GM19025 (cell line): ENCODE measurements around the gene GSK3B.

Source experiments
- ATAC-seq: cut with Tn5 transposase; IDR thresholded peaks from one replicate; pipeline ENCODE4 v1.9.1; 2021; ENCODE audit warnings: mild to moderate bottlenecking, low read depth, moderate library complexity; ENCODE audit not compliant: unreplicated experiment

GSK3B gene

DNA sequence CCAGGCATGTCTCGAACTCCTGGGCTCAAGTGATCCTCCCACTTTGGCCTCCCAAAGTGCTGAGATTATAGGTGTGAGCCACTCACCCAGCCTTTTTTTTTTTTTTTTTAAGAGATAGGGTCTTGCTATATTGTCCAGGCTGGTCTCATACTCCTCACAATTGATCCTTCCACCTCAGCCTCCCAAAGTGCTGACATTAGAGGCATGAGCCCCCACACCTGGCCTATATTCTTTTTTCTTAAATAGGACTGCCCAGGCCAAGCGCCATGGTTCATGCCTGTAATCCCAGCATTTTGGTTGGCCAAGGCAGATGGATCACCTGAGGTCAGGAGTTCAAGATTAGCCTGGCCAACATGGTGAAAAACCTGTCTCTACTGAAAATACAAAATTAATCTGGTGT is 299.8 kb downstream of the GSK3B start:
- no peak for ATAC-seq

DNA sequence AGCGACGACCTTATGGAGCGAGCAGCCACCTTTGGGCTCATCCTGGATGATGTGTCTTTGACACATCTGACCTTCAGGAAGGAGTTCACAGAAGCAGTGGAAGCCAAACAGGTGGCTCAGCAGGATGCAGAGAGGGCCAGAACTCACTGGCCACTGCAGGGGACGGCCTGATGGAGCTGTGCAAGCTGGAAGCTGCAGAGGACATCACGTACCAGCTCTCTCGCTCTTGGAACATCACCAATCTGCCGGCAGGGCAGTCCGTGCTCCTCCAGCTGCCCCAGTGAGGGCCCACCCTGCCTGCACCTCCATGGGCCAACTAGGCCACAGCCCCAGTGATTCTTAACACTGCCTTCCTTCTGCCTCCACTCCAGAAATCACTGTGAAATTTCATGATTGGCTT is 302.0 kb downstream of the GSK3B start:
- ATAC-seq, result no peak

DNA sequence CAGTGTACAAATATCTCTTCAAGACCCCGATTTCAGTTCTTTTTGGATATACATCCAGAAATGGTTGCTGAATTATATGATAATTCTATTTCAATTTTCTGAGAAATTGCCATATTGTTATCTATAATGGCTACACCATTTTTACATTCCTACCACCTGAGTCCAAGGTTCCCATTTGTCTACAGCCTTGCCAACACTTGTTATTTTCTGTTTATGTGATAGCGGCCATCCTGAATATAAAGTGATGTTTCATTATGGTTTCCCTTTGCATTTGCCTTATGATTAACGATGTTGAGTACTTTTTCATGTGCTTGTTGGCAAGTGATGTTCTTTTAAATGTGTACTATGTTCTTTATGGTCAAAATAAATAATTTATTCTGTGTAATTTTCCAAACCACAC is 303.9 kb downstream of the GSK3B start:
- no peak for ATAC-seq

DNA sequence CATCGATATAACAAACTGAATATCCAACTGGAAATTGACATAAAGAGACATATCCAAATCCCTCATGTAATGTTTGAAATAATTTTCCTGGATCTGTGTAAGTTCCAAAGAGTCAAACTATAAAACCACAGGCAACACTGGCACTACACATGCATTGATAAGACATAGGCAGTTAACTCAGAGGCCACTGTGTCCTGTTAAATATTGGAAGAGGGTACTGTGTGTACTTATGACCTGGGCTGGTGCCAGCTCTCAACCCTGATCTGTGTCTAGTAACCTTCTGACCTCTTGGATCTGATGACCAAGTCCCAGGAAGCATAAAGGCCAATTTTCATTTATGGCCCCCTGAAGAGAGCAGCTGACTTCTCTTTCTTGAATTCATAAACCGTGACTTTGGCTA is 307.8 kb downstream of the GSK3B start:
- ATAC-seq, result no peak

DNA sequence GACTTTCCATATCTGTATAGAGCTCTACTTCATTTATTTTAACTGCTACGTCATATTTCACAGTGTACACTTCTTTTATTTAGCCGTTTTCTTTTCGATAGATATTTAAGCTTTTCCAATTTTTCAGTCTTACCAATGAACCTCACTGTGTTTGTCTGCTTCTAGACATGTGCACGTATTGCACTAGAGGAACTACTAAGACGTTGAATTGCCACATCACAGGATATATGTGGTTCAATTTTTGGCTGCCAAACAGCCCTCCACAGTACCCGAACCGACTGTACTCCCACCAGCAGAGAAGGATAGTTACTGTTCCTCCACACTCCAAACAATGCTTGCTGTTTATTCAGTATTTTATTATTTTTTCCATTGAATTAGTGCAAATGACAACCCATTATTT is 310.4 kb downstream of the GSK3B start:
- no peak for ATAC-seq

DNA sequence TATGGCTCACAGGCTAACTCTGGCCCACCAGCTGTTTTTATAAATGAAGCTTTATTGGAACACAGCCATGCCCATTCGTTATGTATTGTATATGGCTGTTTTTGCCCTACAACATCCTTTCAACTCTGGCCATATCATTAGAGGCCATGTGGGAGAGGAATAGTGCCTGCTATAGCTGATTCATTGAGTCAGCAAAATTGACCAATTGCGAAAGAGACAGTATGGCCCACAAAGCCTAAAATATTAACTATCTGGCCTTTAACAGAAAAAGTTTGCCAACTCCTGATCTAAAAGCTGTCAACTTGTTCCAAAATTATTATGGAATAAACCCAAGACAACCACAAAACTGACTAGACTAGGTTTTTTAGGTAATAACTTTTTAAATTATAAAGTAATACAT is 311.0 kb downstream of the GSK3B start:
- ATAC-seq, result no peak

DNA sequence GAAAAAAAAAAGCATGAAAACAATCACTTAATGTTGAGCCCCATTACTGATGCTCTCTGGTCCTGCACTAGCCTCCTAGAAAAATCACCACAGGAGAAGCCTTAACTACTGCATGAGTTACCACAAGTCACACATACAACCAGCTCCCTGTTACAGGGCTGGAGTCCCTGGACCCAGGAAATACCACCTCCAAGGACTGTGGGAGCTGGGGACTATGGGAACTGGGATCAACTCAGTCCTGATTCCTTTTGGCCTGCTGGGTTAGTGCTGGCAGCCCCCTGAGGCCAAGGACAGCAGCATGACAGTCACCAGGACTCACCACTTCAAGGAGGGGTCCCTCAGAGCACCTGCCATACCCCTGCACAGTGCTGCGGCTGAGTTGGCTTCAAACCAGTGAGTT is 311.8 kb downstream of the GSK3B start:
- ATAC-seq, result no peak

DNA sequence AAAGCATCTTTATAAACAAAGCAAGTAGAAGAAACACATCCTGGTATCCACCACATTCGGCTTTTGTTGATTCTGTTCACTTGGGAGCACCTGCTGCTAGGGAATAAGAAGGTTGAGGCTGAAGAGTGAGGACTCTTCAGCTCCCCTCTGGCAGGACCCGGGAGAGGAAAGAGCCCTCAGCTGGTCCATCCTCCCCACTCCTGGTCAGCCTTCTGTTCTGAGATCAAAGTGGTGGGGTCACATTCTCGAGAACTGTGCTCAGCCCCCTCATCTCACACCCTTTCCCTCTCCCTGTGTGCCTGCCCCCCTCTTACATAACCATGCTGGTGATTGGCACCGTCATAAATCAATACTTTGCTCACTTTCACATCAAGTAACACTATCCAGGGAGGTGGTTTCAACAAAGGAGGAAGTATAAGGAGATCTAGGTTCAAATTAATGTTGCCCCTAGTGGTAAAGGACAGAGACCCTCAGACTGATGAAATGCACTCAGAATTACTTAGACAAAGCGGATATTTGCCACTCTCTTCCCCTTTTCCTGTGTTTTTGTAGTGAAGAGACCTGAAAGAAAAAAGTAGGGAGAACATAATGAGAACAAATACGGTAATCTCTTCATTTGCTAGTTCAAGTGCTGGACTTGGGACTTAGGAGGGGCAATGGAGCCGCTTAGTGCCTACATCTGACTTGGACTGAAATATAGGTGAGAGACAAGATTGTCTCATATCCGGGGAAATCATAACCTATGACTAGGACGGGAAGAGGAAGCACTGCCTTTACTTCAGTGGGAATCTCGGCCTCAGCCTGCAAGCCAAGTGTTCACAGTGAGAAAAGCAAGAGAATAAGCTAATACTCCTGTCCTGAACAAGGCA is 312.7 kb downstream of the GSK3B start, which contains the start of gene NR1I2:
Gene NR1I2 (plus strand): TSS at position 772 of the 869 bp plus-strand sequence.
- ATAC-seq, result no peak

DNA sequence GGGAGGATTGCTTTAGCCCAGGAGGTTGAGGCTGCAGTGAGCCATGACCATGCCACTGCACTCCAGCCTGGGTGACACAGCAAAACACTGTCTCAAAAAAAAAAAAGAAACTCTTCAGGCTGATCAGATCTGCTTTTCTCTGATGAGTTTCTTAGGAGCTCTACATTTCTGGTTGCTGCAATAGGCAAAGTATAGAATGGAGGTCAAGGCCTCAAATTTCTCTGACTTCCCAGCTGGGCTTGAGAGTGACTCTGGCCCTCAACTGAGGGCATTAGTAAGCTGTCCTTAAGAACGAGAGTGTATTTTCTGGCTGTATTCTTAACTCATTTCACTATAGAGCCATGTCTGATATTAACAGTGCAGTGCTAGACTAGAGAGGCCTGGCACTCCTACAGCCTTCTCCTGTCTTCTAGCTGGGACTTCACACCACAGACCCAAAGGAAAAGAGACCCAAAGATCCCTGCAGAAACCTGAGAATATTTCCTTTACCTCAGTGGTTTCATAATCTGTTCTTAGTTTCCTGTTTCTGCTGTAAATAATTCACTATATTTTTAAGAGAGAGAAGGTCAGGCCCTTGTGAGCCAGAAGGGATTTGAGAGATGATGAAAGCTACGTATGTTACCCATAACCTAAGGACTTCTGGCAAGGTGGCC is 314.4 kb downstream of the GSK3B start:
- peak; percentile 79 for ATAC-seq

DNA sequence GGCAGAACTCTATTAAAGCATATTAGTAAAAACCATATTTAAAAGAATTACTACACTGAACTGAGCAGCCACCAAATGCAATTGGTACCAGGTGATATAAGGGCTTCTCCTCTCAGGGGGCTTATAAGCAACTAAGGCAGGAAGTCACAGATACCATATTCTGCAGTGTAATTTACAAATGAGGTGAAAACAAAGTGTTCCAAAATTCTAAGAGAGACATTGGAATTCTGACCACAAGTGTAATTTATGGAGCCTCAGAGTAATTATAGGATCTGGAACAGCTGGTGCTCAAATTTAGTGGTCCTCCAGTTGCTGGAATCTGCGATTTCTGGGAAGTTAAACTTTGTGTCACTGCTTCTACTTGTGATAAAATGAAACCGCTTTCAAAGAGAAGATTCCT is 315.4 kb downstream of the GSK3B start:
- ATAC-seq, result no peak

DNA sequence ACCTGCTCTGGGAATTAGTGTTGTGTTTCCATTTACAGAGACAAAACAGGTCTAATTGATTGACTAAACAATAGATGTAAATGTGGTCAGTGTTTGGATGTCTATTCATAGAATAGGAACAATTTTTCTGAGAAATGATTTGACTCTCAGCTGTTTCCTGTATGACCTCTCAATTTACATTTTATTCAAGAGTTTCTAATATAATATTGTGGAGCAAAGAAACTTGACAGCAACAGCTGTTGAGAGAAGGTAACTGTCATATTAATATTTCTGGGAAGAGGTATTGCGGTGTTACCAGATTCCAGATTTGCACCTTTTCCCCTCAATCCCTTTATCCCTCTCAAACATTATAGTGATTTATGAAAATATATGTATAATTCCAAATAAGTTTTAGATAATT is 316.1 kb downstream of the GSK3B start:
- no peak for ATAC-seq

DNA sequence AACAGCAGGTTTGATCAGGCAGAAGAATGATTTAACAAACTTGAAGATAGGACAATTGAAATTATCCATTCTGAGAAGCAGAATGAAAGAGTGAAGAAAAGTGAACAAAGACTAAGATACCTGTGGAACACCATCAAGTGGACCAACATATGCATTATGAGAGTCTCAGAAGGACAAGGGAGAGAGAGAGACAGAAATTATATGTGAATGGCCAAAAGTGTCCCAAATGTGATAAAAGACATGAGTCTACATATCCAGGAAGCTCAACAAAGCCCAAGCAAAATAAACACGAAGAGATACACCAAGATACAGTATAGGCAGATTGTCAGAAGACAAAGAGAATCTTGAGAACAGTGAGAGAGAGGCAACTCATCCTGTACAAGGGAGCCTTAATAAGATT is 317.9 kb downstream of the GSK3B start:
- ATAC-seq, result no peak

DNA sequence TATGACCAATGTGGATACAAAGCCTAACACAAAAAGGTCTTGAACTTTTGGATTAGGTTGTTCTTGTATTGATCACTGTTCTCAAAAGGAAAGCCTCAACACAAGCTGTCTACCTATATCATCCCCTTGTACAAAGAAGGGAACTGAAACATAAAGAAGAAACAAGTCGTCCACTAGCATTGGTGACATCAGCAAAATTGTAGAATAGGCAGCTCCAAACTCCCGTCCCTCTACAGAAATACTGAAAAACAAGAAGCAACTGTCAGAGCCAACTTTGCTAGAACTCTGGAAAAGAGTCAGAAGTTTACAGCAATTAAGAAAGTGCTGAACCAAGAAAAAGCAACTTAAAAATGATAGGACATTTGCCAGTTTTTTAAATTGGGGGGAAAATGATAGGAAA is 319.8 kb downstream of the GSK3B start:
- ATAC-seq, result peak; percentile 90
